NCI-H2196 treated with DMSO at 0.1 percent for 48 hours (cell line): ENCODE measurements around the gene GREM2.

Experiments
- DNase-seq: peaks from one replicate; lab custom pipeline; 2025; ENCODE audit not compliant: unreplicated experiment; lab: John Stamatoyannopoulos, UW

Gene GREM2

DNA sequence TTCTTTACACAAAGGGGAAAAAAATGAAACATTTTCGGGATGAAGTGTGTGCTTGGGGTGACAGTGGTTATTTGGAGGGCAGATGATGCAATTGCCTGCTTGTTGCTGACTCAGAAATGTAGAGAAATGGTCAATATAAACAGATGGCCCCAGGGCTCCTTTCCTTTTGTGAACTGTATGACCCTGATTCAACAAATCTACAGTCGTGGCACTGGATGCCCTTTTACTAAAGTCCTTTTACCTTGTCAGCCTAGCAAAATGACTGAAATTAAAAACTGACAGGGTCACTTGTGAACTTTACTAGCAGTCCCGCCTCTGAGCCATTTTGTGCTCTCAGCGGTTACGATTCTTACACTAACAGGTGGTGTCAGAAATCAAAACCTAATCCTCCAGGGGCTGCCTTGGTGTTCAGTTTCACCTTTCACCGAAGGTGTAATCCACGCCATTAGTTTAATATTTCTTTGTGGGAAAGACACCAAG, 49.8 kb downstream of the GREM2 start:
- no peak for DNase-seq

DNA sequence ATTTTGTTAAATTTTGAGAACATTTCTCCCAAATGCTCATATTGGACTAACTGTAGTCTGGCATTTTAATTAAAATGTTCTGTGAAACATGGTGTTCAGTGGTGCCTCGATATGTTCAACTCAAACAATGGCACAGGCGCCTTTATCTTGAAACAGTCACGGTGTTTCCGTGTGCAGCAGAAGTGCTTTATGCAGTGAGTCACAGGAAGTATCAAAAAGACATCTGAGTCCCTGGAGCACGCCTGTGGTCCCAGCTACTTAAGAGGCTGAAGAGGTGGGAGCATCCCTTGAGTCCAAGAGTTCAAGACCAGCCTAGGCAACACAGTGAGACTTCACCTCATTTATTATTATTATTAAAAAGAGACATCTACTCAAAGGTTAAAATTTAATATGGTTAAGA, 52.2 kb downstream of the GREM2 start:
- DNase-seq = no peak

DNA sequence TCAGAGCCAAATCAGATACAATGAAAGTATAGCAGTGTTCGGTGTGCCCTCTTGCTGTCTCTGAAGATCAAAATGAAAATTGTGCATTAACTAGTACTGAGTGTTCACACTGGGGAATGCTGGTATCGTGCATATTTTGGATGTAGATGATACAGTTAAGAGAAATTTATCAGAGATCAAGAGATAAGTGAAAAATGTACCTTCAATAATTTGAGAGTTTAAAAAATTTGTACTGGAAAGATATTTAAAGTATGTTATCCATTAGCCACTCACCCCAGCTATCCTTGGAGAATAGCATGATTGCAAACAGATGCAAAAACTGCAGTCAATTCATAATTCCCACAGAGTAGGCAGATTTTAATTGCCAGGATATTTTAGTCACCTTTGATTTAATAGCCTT, 56.4 kb downstream of the GREM2 start:
- DNase-seq = no peak

DNA sequence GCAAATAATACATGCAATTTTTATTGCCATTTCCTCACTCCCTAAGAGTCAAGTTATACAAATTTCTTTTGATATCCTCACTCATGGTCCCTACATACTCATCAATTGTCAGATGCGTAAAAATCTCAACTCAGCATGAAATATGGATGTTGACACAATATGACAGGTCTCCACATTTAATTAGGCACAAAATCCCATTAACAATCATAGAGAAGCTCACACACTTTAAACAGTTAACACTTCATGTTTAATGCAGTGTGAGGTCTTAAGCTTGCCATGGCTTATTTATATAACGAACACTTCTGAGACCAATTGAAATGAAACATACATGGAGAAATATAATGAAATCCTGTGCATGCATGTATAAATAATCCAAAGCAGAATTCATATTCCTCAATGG, 58.6 kb downstream of the GREM2 start:
- no peak for DNase-seq

DNA sequence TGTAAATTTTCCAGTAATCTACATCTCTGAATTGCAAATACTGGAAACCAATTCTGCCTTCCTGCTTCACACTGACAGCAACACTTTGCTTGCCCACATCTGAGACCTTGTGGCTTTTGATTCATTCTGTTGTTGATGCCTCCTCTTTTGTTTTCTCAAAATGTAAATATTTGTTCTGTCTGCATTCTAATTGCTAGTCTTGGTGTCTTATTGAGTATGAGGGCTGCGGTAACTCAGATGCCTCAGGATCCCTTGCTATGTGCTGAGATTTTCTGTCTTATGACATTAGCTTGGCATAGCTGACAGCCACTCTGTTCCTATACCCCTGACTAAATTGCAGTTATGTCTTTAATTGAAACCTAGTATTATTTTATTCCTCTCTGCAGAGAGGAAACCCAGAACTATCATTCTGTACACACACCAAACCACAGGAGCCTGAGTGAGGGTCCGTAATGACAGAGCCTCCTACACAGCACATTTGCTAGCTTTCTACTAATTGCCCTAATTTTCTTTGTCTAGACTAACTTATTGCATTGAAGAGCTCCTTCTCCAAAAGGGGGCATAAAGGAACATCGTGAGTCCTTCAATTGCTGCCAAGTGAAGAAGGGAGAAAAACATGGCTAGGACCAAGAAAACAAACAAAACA, 72.1 kb downstream of the GREM2 start:
- DNase-seq = no peak

DNA sequence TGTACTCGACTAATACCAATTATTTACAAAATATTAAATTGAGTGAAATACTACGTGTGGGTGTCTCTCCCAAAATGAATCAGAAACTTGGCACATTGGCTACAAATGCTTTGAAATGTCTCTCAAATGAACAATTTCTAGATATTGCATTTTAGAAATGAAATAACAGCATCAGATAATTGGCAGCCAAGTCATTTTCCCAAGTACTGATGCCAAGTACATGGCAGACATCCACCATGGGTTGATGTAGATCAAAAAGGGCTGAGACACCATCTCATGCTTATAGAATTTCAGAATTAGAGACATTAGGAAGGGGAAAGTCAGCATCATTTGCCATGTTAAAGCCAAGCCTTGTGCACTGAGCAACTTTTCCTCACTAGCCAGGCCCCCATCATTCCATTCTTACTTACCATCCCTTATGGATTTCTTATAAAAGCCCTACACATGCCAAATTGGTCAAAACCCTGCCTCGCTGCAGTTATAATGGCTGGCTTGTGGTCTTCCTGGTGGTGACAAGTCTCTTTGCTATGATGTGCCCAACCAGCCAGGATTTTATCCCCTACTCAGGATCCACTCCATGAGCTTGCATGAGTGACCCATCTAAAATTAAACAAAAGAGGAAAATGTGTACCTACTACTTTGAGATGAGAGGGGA, 73.1 kb downstream of the GREM2 start:
- DNase-seq = no peak

DNA sequence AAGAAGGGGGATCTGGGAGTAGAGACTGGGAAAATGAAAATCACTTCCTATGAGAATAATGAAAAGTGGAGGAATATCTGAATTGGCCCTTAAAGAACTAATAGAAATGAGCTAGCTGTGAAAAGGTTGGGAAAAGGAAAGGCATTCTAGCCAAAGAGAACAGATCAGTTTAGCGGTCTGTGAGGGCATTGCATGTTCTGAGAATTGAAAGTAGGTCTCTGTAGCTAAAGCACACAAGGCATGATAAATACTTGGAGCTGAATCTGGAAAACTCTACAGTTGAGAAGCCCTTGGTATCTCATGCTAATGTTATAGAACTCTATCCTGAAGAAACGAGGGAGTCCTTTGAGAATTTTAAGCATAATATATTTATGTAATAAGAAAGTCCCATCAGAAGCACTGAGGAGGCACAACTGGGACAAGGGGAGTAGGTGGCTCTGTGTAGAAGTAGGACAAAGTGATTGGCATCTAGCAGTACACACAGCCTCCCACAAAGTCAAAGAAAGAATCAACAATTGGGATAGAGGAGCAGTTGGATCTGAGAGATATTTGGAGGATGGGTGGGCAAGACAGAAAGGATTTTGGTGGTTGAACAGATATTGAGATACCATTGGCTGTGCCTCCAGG, 78.7 kb downstream of the GREM2 start:
- DNase-seq = no peak

DNA sequence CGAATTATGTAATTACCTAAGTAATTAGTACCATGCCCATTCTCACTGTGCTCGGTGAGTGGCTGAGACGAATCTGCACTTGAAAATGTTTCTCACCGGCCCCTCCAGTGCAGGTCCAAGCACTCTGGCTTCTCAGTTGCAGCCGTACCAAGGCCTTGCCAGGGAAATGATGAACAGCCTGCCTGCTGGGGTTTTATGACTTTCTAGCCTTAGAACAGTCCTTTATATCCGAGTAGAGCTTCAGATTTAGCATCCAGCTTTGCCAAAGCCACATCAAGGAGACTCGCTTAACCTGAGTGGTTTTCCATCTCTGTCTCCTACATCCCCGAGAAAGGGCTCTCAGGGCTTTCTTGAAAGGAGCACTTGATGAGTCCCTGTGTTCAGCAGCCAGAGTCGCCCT, 83.4 kb downstream of the GREM2 start:
- DNase-seq = no peak

DNA sequence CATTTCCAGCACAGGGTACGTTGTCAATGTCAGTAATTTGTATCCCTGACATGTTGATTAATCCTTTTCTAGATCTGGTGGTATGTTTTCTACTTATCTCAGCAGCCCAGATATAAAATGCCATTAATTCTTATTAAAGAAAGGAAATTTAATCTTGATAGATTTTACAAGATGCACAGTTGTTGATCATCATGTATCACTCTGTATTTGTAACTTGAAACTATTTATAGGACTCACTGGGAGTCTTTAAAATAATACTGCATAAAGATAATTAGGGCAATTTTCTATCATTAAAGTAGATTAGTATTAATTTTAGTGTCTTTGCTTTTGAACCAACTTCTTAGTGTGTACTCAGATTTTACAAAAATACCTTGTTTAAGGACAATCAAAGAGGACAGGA, 84.9 kb downstream of the GREM2 start:
- DNase-seq = no peak

DNA sequence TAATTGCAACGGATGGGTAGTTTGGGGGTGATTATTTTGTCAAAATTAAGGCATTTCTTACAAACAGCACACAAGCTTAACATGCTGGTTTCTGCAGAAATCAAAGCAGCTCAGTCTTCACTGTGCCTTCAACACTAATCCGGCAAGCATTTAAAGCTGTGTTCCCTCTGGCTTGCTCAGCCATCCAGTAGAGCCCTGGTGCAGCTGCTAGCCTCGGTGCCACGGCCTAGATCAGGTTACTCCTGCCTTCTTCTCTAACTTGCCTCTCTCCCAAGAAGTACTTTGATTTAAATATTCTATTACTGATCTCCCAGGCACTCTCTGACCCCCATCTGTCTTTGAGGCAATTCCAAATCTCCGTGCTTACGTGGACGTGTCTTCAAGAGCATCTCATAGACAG, 85.6 kb downstream of the GREM2 start:
- DNase-seq = no peak

DNA sequence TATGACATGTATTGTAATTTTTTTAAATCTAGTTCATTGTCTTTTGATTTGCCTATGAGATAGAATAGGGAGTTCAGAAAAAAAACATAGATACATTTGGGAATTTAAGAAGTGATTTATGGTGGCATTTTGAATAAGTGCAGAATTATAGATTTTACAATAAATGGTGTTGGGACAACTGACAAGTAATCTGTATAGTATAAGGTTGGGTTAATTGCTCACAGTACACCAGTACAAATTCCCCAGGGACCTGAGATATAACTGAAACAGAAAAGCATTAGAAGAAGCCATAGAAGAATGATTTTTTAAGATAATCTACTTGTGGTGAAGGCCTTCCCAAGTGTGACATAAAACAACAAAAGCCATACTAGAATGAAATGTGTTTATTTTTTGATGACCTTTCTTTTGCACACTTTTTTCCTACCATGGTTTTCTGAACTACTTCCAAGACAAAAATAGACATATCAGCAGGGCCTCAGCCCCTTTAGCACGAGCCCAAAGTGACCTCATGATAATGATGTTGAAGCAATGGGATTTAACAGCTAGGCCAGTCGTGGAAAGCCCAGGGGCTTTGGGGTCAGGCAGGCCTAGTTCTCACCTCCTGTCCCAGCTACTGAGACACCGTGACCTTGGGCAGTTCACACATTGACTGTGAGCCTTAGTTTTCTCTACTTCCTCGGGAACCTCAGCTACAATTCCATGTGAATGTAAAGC, 87.4 kb downstream of the GREM2 start:
- no peak for DNase-seq

DNA sequence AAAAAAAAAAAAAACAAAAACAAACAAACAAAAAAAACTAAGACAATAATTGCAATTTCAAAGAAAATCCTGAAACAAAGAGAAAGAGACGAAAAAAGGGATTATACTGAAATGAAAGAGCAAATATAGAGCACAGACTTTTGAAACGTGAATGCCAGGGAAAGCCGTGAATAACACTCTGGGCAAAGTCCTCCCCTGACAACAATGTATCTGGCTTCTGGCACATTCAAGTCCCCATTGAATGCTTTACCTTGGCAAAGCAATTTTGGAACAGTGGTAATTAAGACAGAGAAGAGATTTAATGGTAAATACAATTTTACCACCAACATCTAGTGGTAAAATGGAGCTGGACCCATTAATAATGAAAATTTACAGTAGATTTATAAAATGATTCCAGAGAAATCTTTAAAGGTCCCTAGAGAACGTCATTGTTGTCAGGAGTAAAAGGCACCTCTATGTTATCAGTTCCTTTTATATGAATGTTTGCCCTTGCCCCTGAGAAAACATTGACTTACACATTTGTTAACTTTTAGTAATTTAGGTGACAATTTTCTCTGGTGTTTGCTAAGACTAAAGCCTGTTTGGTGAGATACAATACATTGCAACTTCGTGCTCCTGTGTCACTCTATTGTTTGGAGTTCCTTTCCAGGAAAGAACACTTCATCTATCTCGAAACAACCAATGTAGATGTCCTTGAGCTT, 89.7 kb downstream of the GREM2 start:
- DNase-seq = no peak

DNA sequence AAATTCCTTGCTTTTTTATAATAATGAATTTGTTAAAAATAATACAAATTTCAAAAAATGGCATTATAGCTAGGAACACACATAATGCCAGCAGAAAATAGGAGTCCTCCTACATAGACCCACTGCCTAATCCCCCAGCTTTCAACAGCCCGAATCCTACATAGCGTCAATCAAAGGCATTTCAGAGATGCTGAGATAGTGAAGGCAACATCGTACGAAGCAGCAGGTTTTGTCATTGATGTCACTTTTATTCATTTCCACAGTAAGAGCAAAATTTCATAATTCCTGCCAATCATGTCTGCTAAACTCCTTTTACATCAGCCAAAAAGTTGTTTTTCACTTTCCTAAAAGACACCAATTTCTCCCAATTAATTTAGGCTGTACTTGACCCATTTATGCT, 94.1 kb downstream of the GREM2 start:
- no peak for DNase-seq

DNA sequence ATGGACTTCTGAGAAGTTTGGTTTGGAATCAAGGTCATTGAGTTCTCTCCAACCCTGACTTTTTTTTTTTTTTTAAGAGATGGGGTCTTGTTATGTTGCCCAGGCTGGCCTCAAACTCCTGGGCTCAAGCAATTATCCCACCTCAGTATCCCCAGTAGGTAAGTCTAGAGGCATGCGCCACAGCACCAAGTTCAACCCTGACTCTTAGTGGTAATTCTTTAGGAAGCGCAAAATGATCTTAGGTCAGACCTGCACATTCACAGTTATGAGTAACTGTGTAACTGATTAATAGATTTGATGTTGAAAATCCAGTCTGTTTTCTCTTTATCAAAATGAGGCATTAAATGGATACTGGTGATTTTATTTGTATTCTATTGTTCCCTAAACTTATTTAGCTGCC, 95.9 kb downstream of the GREM2 start:
- no peak for DNase-seq

DNA sequence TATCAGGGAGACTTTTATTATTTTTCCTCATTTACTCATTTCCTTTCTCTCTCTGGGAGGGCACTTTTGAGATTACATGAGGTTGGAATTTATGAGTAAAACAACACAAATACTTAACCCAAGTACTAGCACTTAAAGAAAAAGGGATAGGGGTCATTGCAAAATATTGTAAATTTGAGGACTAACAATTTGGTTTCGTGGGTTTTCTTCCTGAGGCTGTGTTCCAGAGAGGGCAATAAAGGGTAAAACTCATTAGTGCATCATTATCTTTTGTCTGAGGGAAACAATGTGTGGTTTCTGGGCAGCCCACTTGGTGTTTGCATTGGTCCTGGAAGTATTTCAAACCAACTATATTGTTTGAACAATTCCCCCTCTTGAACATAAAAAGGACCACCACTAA, 96.5 kb downstream of the GREM2 start:
- DNase-seq = no peak

DNA sequence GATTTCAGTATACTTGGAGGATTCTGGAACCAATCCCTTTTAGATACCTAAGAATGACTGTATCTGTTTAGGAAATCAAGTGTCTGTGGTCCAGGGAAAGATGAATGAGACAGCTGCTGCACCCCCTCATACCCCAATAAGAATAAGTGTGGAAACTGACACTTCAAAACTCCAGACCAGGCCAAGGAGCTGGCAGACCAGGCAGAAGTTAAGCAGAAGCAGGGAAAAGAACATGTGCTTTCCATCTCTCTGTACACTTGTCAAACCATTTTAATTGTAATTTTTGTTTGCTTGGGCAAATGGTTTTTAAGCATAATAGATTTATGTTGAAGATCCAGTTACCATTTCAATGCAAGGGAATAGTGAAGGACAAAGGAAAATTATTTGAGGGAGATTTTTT, 100.2 kb downstream of the GREM2 start:
- DNase-seq = no peak

DNA sequence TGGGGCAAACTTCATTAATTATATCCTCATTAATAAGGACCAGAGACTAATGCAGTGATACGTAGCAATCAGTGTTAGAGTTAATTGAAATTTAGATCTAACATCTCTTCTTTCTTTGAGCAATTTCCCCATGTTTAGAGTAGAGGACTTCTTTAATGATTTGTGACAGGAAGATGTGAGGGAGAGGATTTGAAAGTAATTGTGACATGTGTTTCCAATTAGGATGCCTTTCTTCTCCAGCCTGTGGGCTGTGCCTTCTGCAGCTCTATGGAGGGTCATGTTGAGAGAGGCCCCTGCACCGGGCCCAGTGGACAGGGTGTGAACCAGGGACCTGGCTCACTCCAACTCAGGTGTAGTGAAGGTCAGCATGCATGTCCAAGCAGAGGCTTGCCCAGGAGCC, 103.0 kb downstream of the GREM2 start:
- no peak for DNase-seq

DNA sequence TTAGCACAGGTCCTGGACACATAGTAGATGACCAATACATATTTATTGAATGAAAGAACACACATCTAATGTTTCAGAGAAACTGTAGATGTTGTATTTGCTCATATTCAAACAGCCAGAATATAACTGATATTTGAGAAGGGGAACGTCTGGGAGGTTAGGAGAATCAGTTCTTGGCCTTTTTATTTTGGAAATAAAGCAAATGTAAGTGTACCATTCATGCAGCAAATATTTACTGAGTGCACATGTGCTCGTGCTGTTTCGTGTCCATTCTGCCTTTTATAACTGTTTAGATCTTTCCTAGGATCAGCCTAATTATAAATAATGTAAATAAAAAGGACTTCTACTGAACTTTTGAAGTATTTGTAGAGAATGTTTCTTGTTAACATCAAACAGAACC, 103.8 kb downstream of the GREM2 start:
- no peak for DNase-seq

DNA sequence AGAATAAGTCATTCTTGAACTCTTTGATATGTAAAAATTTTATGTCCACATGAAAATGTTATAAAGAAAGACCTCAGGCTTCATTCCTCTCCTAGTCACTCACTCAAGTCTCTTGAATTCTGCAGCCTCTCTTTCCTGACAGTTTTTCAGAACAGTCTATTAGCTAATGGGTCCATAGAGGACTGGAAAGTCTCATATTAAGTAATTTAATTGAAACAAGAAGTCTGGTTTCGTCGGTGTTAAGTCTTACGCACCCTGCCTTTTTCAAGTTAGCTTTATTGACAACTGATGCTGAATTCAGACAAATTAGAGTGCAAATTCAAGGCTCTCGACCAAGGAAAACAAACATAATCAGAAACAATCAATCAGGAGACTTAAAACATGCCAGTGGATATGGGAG, 105.8 kb downstream of the GREM2 start:
- no peak for DNase-seq

DNA sequence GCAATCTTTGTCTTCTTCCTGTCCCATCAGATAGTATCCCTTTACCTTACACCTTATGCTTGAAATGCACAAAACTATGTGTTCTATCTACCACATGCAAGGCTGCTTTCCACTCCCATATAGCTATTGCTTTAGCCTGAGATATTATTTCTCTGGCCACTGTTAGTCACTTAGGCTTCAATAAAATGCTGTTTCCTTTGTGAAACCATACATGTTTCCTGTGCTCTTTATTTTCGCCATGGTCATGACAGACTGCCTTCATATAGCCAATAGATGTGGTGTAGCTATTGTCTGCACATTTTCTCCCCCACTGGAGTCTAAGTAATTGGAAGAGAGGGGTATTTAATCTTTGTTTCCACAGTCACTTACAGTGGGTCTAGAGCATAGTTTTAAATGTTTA, 108.4 kb downstream of the GREM2 start:
- no peak for DNase-seq

DNA sequence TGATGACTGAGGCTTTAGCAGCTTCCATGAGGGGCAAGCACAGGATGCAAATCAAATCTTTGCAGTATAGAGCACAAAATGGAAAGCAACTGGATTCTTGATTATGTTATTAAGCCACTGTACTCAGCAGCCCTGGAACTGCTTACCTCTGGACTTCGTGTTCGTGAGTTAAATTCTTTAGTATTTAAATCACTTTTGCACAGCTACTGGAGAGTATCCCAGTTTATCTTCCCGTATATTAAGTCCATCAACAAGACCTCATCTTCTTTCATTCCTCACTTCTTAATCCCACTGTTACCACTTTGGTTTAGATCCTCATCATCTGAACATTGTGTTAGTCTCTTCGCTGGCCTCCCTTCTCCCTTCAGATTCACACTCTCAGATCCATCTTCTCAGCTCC, 108.9 kb downstream of the GREM2 start:
- DNase-seq = no peak
